Transverse colon (tissue), 3 donors: ENCODE measurements around the gene ZNF391.
"Not testable (repeated sequence)": the region's sequence is repeated elsewhere in the genome, so short reads cannot be mapped to it uniquely, and the experiment has no call there.

Experiments
- CTCF ChIP-seq, 5 experiments: fragments of 200-600 bp in 3 of 5; fragments of 450-650 bp in 2 of 5; sonication (generic) in 3 of 5; IDR thresholded peaks; 1 replicate in 2 of 5; 2 replicates in 3 of 5; pipeline ENCODE4 v1.5.1; 2016 to 2017; ENCODE audit warnings: antibody characterized with exemption in 5 of 5, inconsistent platforms in 3 of 5, mild to moderate bottlenecking in 2 of 5, moderate library complexity in 1 of 5
- EP300 ChIP-seq: sonication (generic); formaldehyde crosslinking; IDR thresholded peaks from one replicate; pipeline ENCODE4 v1.6.1; 2017; ENCODE audit warnings: antibody characterized with exemption, low read depth
- POLR2A ChIP-seq: fragments of 450-650 bp; IDR thresholded peaks from one replicate; pipeline ENCODE4 v1.6.1; 2016; ENCODE audit warnings: antibody characterized with exemption, mild to moderate bottlenecking, moderate library complexity

DNA sequence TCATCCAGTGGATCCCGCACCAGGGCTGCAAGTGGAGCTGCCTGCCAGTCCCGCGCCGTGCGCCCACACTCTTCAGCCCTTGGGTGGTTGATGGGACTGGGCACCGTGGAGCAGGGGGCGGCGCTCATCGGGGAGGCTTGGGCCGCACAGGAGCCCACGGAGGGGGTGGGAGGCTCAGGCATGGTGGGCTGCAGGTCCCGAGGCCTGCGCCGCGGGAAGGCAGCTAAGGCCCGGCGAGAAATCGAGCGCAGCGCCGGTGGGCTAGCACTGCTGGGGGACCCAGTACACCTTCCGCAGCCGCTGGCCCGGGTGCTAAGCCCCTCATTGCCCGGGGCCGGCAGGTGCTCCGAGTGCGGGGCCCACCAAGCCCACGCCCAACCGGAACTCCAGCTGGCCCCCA, 7.6 kb upstream of the ZNF391 start:
- not testable (repeated sequence) for TF ChIP-seq EP300; POLR2A; CTCF (IDR thresholded peaks at IDR 0.05)
